ENCODE results near the gene A3GALT2.

Gene A3GALT2

DNA sequence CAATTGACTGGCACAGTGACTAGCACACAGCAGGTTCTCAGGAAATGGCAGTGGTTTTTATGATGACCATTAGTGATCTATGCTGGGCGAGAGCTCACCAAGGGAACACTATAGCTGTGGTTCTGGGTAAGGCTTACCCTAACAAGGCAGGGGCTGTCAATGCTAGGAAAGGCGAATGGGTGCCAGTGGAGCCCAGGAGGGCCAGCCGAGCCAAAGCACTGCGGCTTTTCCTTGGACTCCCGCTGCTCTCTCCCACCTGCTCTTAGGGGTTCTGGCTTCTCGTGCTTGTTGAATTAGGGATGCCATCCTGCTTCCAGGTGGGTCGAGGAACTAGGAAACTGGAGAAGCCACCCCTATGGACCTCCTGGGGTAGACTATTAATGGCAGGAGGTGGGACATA is 10.0 kb upstream of the A3GALT2 start:
- no peak for DNase-seq

DNA sequence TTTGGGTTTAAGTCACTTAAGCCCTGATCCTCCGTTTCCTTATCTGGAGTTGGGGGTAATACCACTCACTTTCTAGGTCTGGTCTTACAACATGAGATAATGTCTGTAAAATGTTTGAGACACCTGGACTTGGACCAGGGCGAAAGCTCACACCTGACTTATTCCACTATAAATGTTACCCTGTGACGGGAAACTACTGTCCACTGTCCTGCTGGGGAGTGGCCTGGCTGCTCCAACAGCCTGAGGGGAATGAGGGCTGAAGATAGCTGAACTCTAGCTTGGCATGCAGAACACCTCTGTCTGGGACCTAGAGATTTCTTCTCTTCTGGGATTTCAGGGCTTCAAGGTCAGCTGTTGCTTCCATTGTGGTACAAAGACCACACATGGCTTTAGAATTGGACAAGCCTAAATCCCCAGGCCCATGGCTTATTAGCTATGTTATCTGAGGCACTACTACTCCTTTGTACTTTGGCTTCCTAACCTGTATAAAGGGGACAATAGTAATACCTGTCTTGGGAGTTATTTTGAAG is 9.5 kb upstream of the A3GALT2 start:
- no peak for DNase-seq

DNA sequence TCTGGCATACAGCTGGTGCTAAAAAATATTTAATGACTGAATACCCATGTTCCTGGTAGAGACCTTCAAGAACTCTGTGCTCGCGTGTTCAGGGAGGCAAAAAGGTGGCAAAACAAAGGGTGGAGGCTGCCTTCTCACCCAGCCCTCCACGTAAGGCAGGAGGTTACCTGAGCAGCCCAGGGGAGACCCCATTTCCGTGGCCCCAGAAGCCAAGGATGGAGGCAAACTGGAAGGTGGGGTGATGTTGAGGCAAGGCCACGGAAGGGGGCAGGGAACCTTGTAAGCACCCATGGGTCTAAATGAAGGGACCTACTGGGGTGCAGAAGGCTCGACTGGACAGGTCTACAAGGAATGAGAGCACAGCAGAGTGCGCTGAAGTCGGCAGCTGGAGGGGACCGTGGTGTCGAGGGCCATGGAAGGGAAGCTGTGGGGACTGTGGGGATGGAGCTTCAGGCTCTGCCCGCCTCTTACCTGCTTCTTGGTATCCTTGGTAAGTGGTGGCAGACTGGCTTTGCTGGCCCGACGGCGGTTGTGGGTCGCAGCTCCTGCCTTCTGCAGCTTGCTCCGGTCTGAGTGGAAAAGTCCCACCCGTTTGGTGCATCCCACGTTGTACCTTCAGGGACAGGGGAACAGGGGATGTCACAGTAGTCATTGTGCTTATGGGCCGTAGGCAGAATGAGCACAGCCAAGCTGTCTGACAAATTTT is 8.9 kb upstream of the A3GALT2 start:
- DNase-seq, result no peak

DNA sequence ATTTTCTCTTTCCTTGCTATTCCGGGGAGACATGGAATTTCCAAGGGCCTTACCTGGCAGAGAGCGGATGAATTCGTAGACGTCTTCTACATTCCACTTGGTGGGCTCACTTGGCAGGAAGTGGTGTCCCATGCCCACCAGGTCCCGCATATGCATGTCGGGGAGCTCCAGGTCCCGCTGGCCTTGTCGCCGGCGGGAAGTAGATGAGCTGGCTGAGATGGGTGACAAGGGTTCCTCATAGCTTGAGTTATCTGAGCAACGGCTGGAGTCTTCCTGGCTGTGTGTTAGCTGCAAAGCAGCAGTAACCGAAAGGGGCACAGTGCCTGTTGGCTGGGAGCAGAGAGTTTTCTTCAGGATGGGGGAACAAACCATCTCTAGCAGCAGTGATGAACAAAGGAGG is 7.9 kb upstream of the A3GALT2 start:
- DNase-seq, result no peak

DNA sequence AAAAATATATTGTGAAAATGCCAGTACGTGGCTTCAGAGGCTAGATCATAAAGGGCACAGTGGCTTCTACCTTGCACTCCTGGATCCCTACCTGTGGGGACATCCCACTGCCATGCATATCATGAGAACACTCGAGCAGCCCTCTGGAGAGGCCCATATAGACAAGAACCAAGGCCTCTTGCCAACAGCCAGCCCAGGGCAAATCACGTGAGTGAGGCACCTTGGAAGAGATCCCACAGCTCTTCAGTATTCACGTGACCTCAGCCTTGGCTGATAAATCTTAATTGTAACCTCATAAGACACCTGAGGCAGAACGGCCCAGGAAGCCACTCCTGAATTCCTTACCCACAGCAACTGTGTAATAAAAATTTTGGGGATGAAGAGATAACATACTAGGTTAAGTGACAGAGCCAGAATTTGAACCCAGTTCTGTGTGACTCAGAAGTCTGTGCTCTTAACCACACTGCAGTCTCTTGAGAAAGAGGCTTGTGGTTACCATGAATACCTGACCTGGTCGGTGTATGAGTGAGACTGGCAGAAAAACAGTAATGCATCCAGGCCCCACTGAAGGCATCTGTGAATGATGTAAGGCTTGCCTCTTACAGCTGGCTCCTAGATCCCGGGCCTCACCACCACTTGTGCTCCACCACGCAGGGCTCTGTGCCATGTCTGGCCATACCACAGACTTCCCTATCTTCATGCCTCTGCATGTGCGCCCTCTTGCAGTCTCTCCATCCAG is 6.9 kb upstream of the A3GALT2 start:
- DNase-seq, result no peak

DNA sequence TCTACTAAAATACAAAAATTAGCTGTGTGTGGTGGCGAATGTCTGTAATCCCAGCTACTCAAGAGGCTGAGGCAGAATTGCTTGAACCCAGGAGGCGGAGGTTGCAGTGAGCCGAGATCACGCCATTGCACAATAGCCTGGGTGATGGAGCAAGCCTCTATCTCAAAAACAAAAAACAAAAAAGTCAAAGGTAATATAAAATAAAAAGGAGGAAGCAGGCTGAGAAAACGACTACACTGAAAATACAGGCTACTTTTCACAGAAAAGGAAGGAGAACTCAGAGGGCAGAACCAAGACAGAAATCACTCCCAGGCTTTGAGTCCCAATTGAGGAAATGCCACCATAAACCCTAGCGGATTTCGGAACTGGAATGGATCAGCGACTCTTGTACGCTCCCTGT is 5.9 kb upstream of the A3GALT2 start:
- no peak for DNase-seq

DNA sequence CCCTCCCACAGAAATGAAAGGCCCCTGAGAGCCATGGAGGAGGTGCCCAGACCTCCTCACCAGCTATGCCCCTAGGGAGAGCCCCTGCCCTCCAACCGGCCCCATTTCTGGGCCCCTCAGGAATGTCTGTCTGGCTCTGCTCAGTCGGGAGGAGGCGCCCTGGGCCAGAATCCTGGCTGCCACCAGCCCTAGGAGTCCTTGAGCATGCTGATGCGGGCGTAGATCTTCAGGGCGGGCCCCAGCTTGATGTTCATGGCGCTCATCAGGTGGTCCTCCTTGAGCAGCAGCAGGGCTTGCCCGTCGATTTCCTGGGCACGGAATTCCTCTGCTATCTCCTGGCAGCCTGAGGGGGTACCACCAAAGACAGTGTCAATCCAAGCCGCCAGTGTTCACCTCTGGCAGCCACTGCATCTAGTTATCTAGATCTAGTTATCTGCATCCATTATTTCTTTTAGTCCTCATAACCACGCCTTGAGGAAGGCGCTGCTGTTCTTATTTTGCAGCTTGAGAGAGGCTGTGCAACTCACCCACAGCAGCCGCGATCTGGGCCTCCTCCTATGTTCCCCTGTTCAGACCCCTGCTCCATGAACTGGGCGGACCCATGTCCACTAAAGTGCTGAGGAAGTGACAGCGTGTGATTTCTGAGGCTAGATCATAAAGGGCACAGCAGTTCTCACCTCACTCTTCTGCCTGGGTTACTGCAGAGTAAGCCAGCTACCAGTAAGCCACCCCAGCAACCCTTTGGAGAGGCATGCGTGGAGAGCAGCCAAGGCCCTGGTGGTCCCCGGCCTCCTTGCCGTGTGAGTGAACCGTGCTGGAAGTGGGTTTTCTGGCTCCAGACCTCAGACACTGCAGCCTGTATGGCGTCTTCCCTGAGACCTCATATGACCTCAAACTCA is 4.0 kb upstream of the A3GALT2 start:
- DNase-seq, result no peak

DNA sequence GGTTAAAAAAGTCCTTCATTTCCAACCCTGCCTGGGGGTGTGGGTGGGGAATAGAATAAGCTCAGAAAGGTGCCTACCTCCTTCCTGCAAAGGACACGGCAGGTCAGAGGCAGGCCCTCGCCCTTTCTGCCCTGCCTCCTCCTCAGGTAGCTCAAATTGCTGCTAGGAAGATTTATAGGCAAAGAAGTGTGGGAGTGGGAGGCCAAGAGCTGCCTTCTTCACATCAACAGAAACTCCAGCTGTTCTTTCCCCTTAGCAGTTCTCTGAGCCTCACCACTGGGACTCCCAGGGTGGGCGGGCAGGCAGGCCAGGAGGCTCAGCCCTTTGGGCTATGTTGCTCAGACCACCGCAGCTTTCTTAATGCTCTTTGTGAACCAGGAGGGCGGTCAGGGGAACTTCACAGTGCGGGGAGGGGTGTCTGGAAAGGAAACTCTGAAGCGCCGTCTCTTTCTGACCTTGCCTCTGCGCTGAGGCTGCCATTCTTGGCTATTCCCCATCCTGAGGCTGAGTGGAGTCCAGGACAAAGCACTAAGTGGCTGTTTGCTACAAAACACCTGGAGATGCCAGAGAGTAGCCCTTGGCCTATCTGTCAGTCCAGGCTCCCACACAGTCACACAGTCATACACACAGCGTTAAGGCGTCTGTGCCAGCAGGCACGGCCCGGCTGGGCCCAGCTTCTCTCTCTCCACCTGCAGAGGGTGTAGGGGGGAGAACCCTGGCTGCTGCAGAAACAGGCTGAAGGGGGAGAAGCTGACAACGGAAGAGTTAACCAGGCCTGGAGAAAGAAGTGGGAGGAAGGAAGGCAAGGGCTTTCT is 3.0 kb upstream of the A3GALT2 start:
- DNase-seq, result no peak

DNA sequence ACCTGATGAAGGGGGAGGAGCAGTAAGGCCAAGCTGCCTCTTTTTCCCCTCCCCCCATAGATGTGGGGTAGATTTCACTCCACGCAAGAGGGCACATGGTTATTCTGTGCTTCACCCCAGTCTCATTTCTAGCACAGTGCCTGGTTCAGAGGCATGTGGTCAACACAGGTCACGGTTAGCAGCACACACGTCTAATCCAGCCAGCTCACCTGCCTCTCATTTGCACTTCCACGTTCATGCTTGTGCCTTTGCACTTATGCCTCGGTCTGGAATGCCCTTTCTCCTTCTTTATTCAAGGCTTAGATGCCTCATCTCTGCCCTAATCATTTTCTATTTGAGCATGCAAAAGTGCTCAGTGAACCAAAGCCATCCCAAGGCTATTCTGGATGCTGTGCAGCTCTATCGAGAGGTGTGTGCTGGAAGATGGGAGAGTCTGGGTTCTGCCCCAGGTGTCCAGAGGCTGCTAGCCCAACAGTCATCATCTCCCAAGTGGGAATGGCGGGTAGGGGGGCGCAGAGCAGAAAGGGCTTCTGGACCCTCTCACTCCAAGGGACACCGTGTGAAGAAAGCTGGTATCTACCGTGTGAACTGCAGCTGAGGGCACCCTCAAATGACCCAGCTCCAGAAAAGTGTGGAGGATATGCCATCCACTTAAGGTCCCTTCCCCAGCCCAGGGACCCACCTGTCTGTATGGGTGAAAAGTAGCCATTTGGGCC is 2.1 kb upstream of the A3GALT2 start:
- DNase-seq, result no peak

DNA sequence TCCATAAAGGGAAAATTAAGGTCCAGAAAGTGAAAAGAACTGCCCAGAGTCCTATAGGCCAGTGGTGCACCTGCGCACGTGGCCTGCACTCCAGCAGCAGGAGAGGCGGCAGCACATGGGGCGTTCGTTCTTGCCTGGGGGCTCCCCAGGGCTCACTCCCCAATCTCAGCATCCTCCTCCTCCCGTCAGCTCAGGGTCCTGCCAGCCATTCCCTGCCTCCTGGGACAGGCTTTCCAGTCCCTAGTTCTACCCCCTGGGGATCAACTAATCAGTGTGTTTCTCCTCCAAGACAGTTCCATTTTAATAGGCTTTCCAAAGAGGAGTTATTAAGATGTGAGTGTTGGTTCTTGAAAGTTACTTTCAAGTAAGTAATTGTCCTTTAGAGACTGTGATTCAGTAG is 1.2 kb upstream of the A3GALT2 start:
- DNase-seq, result no peak

DNA sequence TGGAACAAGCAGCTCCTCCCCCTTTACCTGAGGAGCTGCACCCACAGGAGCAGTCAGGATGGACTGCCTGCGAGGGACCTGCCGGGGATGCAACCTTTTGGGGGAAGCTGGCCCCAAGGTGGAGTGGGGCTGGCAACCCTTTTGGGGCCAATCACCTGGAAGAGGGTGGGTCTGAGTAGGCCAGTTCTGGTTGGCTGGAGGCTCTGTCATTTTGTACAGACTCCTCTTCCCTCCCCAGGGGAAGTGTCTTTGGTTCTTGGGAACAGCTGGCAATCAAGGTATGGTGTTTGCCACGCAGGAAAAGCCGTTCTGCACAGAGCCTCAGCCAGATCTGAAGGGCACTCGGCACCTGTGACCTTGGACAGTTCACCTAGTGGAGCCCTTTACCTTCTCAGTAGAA is 280 bp upstream of the A3GALT2 start:
- DNase-seq, result no peak

DNA sequence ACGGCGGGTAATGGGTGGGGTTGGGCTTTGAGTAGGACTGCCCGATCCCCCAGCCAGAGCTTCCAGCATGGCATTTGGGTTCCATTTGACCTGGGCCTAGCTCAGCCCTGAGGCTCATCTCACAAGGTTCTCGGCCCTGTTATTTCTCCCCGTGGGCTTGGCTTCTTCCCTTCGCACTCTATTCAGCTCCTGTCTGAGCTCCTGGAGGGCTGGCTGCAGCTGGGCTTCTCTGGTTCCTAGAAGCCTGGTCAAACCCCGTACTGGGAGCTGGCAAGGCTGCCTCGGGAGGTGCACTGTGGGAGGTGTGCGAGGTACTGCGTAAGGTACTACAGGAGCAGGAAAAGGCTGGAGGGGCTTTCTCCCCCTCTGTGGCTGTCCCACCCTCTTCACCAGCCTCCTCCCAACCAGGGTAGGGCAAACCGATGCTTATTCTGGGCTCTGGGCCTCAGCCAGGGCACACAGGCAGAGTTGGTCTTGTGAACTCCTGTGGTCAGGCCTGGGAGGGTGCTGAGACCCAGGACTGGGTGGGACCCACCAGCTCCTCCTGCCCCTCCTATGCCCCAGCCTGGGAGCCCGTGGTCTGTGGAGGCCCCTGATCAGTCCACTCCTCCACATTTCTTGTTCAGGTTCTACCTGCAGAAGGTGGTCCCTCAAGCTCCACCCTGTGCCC is 814 bp downstream of the A3GALT2 start:
- no peak for DNase-seq

DNA sequence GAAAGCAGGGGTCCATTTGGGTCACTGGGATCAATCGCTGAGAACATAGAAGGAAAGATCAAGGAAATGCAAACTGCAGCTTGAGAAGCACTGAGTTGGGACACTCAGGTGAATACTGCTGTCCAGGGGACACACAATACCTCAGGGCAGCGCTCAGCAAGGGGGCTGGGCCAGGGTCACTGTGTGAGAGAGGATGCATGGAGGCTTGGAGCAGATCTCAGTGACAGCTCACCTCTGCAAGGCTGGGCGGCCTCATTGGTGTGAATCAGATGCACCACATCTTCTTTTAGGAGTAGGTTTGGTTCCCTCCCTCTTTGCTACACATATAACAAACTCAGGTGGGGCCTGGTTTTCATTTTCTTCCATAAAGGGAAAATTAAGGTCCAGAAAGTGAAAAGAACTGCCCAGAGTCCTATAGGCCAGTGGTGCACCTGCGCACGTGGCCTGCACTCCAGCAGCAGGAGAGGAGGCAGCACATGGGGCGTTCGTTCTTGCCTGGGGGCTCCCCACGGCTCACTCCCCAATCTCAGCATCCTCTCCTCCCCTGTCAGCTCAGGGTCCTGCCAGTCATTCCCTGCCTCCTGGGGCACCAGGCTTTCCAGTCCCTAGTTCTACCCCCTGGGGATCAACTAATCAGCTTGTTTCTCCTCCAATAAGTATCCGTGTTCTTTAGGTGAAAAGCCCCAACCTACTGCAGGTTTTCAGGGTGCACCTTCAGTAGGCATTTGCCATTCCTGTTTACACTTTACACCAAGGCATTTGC is 1.5 kb downstream of the A3GALT2 start:
- DNase-seq, result no peak

DNA sequence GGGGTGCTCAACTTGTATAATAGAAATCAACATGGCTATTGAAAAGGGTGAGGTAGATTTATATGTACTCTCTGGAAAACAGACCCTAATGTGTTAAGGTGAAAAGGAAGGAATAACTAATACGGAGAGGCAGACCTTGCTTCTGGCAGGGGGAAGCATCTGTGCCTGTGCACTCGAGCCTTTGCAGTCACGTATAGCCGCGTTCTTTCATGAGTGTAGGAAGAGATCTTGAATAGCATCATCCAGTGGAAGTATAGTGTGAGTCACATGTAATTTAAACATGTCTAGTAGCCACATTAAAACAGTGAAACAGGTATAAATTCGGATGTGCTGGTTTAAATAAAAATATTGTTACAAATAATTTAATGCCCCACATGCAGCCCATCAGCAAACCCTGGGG is 3.0 kb downstream of the A3GALT2 start:
- no peak for DNase-seq

DNA sequence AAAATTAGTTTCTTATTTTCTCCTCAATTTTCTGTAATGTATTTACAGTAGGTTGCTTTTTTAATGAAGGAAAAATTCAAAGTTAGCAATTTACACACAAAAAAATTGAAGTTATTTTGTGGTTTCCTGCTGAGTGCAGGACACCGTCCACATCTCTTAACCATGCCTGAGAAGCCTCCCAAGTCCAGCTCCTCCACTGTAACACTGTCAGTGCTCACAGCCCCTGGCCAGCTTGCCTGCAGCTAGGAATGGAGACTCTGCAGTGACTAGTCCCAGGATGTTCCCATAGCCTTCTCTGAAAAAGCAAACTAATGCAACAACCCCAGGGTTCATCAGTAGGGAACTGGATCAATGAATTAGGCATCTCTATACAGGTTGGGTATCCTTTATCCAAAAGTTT is 3.5 kb downstream of the A3GALT2 start:
- no peak for DNase-seq

DNA sequence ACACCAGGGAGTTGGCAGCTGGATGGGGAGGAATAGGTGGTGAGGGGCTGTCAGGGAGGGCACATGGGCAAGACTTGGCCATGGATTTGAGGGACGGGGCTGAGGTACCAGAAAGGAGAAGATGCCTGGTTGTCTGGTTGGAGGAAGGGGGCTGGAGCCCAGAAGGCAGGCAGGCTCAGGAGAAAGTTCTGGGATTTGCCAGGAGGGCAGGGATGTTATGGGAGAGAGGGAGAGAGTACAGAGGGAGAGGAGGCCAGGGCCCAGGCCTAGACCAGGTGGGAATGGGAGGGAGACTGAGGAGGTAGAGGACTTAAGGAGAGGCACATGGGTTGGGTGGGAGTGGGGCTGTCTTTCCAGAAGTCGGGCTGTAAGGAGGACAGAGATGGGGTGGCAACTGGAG is 4.3 kb downstream of the A3GALT2 start:
- DNase-seq, result no peak

DNA sequence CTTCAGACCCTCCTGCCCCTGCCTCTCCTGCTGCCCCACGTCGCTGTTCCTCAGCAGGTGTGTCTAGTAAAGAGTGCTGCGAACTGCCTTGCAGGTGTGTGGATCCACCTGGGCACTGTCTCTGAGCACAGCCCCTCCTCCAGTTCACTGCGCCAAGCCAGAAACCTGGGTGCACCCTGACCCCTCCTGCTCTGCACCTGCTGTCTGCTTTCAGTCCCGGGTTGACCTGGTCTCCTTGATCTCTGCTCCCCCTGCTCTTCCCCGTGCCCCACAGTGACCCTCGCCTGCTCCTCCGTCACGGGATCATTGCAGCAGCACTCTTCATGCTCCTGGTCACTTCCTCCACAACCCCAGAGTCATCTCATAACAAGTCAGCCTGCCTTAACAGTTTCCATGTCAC is 6.5 kb downstream of the A3GALT2 start:
- DNase-seq, result no peak

DNA sequence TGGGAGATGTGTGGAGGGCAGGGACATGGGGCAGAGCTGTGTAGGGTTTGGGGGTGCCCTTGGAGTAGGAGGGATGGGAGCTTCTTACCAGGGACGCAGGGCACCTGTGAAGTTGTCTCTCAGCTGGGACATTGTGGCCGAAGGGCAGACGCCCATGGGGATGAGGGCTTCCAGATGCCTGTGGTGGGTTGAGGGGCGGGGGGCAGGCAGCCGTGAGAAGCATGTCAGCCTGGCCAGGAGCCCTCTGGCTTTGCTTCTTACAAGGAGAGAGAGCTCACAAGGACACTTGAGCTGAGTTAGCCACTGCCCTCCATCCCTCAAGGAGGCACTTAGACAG is 8.5 kb downstream of the A3GALT2 start:
- no peak for DNase-seq

DNA sequence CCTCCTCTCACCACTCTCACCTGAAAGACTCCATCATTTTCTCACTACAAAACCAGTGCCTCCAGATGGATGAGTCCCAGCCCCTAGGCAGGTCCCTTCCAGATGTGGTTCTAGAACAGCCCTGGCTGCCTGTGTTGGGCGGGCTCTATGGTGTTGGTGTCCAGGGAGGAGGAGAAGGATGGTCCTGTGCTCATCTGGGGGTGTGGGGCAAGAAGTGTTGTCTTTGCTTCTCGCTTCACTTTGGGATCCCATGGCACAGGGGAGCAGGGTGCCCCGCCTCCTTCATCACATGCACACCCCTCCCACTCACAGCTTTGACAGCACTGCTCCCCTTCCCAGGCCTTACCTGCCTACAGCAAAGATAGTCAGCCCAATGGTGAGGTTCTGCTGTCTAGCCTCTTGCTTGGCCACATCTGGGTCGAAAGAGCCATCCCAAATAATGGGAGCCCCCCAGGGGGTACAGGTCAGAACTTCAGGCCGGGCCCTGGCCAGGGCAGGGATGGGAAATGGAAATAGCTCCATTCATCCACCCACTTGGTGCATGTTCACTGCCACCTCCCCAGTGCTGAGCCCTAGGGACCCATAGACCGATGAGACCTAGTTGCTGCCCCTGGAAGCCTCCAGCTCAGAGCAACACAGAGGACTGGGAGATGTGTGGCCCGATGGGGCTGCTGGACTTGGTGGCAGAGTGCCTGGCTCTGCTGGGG is 9.0 kb downstream of the A3GALT2 start:
- no peak for DNase-seq

DNA sequence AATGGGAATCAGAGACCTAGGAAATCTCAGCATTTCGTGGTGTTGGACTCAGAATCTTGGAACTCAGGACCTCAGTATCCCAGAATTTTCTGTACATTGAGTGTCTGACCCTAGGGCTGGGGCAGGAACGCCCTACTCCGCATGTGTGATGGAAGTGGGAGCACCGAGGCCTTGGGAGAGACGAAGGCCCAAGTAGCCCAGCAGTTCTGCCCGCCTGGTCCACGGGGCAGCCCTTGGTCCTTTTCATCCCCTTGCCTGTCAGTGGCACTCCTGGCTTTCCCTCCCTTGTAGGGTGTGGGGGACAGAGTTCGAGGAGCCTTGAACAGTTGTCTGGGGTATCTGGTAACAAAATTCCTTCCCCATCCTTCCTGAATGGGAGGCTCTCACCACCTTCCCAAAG is 10.2 kb downstream of the A3GALT2 start:
- no peak for DNase-seq
